ENCODE data around the gene OPALIN.
A peak's percentile ranks its signal among the peaks of the same experiment; 100 is the strongest.

OPALIN gene, protein sequence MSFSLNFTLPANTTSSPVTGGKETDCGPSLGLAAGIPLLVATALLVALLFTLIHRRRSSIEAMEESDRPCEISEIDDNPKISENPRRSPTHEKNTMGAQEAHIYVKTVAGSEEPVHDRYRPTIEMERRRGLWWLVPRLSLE

DNA sequence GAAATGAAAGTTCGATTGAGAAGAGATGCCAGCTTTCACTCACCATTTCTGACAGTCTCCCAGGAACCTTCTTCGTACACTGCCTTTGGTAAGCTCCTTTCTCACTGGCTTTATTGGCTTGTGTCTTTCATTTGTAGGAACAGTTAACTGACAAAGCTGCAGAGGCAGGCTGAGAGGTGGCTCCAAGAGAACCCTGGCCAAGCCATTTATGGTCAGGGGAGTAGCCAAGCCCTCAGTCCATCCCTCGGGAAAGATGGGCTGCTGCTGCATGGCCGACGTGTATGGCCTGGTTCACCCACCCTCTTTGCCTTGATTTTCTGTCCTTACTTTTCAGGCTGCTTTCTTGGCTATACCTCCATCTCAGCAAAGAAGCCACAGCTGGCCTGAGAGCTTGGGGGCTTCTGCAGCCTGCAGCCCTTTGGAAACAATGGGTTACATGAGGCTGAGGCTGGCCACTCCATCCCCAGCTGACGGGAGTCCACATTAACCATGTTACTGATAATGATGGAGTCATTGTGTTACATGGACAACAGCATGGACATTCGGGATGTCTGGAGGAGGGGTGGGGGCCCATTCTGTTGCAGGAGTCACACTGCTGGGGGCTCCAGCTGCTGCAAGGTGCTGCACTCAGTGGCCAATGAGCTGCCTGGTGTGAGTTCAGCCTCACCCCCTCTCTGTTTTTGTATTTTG lies at the start of gene OPALIN:
OPALIN (minus strand) TSS at position 152 of the 690 bp plus-strand sequence; CDS start at position 46, 106 bp downstream.
- no peak for DNase-seq (ENCODE audit: low read depth)

DNA sequence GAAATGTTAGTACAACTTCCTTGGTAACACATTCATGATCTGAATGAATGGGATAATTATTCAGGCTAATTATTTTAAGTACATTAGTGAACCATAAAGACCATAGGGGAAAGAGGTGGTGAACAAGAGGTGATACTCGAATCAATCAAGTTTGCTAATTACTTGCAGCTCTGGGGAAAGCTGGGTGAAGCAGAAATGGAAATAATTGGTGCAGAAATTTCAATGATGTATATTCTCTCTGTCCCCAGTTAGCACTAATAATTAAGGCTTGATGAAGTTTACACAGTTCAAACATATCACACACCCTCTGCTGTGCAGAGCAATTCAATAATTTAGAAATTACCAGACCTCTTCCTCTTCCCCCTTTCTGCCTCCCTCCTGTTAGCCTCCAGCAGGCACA lies 49.4 kb upstream of the OPALIN start:
- no peak for DNase-seq (ENCODE audit: low read depth)

DNA sequence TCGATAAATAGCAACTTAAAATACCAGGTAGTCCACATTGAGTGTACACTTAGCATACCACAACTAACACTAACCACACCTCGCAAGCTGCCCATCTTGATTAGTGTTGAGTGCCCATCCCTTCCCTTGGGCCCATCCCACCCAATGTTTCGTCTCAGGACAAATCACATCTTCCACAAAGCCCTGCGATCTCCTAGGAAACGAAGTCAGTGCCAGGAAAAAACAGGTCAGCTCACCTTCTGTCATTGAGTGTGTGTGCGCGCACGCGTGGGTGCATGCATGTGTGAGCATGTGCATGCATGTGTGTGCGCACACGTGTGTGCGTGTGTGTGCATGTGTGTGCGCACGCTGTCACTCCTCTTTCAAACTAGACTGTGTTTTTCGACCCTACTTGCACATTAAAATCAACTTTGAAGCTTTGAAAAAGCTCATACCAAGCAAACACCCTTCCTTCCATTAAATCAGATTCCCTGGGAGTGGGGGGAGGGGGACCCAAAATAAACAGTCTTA lies 48.8 kb upstream of the OPALIN start:
- no peak for DNase-seq (ENCODE audit: low read depth)

DNA sequence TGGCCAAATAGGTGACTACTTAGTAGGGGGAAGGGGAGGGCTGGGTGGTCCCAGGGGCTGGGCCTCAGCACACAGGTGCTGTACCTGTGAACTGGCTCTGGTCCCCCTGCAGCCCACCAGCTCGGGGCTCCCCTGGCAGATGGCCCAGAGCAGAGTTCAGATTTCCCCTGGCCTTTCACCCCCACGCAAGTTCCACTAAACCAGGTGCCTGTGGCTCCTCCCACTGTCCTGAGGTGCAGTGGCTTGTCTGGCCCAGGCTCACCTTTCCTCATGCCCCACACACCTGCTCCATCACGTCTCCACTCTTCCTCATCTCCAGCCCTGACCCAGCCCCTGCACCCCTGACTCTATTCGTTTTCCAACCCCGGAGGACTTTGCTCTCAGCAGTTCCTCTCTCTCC lies 47.3 kb upstream of the OPALIN start:
- DNase-seq (ENCODE audit: low read depth) = no peak

DNA sequence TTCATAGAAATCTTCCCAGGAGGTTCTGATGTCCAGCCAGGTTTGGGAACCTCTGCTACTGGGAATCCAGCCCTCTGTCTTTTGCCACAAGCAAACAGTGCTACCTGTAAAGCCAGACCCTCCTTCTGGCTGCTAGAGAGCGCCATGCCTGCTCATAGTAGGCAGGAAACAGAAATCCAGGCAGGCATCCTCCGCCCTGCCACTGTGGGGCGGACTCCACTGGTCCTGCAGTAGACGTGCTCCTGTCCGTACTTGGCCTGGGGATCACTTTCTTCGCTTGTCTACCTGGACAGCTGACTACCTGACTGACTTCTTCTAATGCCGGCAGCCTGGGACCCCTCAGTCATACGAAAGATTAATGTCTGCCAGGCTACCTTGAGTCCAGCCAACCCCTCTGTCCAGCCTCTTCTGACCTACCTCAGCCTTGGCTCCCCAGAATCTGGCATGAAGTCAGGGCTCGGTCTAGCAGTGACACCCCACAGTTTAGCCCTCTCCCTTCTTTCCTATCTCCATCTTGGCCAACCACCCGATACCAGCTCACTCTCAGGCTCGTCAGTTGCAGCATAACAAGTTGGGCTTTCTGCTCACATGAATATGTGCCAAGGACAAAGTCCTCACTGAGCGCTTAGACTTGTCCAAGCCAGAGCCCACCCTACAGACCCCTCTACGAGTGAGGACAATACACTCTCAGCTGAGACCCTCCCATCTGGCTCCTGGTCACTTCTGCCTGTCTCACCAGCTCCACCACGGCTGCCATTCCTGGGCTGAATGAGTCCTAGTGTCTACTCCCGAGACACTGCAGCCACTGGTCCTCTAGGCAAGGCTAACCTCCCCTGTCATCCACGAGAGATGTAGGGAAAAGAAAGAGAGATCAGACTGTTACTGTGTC lies 43.9 kb upstream of the OPALIN start:
- no peak for DNase-seq (ENCODE audit: low read depth)

DNA sequence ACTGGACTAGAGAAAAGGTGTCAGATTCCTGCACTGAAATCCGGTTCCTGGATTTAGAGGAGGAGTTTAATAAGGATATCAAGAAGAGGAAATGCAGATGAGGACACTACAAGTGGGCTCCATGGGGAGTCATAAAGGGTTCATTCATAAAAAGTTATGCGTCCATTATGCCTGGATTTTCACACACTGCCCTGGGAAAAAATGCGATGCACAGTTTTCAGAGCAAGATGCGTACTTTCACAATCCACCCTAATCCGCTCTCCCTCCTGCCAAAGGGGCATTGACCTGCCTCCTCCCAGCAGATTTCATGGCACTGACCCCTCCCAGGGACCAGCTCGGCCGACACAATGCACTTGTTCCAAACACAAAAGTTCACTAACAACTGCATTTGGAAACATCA lies 42.2 kb upstream of the OPALIN start:
- no peak for DNase-seq (ENCODE audit: low read depth)

DNA sequence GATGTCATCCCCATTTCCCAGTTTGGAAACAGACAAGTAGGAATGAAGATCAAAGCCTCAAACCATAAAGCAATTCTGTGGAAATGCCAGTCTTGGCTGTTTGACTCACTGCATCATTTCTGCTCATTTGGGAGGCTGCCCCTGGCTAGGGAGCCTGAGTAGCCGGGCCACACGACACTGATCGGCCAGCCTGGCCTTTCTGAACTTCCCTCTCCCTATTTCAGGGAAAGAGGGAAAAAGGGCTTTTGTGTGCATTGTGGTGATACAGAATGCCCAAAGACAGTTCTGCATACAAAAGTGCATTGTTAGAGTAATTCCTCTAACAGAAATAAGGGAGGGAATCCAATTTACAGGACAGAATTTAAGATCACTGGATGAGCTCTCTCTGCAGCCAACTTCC lies 41.7 kb upstream of the OPALIN start:
- no peak for DNase-seq (ENCODE audit: low read depth)

DNA sequence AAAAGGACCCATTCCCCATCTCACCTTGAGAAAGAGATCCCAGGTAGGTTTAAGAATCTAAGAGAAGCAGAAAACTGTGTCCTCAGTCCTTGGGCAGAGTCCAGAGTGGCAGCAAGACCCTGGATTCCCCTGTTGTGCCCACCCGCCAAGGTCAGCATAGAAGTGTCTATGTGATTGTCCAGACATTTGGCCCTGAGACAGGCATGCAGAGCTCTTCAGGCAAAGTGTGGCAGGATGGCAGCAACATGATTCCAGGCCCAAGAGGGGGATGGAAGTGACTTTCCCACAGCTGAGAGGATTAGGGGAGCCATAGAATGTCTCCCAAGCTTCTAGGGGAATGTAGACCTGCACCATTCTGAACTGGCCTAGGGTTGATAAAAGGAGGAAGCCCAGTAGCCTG lies 39.1 kb upstream of the OPALIN start:
- DNase-seq (ENCODE audit: low read depth) = no peak

DNA sequence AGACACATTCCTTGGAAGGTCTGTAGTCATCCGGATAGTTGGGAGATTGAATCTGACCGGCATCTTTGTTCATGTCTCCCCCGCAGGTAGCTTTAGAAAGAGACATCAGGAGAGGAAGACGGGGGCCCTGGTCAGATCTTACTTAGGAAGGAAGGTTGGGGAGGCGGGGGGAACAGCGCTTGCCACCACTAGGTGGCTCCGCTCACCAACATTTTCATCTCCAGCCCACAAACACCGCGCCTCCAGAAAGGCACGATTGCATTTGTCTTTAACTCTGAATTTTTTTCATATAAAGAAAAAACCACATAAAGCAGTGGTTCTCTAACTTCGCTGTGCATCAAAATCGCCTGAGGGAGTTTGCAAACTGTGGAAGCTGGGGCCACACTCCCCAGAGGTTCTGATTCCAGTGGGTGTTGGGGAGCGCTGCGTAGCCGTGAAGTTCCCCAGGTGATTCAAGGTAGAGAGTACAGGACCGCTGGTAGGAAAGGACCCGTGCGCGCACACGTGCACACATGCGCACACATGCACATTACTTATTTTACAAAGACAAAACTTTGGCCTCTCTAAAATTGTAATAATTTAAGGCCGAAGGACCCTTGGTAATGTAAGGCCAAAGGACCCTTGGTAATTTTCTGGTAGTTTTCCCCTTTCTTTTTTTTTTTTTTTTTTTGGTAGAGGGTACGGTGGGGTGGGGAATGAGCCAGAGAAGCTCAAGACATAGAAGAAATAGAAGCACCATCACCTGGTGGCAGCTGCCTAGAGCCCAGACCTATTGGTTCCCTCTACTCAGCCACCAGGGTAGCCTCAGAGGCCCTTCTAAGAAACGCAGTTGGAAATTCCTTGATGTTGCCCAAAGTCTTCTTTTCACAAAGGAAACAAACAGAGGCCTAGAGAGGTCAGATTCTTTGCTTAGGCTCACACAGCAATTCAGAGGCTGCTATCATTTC lies 37.4 kb upstream of the OPALIN start:
- DNase-seq (ENCODE audit: low read depth) = peak; percentile 34

DNA sequence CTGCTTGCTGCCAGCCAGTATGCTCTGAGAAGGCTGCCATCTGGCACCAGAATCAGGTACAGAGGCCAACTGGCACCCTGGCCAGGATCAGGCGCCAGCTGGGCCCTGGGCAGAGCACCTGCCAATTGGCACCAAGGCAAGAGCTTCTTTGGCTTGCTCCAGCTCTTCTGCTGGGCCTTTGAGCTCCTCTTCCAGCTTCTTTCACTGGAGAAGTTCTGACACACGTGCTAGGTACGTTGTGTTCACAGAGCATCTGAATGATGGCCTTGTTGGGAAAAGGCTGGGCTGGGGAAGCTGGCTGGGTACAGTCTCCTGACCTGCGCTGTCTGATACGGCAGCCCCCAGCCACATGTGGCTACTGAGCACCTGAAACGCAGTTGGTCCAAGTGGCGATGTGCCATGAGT lies 31.7 kb upstream of the OPALIN start:
- DNase-seq (ENCODE audit: low read depth) = no peak

DNA sequence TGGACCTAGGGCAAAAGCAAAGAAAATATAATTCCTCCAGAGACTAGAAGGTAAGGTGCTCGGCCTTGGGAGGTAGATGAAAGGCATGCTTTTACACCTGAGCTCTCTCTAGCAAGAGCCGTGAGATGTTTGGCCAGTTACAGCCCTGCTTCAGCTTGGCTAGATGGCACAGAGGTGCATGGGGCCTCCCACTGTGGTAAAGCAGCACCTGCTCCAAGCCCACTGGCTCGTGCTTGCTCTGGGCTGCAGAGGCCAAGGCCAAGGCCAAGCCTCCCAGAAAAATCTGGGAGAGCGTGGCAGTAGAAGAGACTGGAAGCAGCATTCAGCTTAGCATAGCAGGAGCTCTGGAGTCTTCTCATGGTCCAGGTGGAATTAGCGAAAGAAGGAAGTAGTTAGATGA lies 31.0 kb upstream of the OPALIN start:
- DNase-seq (ENCODE audit: low read depth) = no peak

DNA sequence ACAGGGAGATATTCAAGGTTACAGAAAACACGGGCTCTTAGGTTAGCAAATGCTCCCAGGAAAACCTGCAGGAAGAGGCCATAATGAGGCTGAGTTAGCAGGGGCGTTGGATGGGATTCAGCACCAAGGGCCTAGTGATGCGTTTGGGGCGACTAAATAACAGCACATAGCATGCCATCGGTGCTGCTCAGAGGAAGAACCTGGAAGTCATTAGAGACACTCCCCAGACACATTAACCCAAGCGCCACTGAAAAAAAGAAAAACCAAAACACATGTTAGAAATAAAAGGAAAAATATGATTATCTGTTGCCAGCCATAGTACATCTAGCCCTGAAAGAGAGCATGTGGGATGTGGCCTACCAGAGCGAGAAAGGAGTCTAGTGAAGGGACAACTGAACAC lies 28.8 kb upstream of the OPALIN start:
- no peak for DNase-seq (ENCODE audit: low read depth)

DNA sequence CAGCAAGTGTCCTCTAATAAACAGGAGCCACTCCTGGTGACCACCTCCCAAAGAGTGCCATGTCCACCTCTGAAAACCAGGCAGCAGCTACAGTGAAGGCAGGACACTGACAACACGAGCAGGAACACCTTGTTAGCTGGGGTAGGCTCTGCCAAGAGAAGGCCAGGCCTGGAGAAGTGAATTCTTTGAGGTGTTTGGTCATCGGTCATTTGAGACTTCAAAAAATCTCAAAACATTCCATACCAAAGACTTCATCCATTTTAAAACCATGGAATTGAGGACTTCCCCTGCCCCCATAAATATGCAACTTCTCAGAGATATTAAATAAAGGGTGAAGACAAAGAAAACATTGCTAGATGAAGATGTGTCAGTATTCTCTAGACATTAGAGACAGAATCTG lies 28.4 kb upstream of the OPALIN start:
- no peak for DNase-seq (ENCODE audit: low read depth)

DNA sequence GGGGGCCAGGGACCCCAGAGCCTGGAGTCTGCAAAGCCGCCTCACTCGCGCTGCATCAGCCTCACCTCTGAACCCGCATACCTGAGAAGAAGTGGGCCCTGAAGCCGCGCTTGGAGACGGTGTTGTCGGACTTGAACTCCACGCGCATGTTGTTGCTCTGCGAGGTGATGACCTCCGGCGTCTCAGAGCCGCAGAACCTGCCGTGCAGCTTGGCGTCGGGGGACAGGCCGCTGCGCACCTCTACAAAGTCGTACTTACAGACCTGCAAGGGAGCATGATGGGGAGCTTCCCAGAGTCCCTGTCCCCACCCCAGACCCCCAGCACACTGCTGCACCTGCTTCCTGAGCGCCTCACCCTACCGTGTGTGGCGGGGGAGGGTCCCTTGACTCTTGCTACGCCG lies 25.7 kb upstream of the OPALIN start:
- no peak for DNase-seq (ENCODE audit: low read depth)

DNA sequence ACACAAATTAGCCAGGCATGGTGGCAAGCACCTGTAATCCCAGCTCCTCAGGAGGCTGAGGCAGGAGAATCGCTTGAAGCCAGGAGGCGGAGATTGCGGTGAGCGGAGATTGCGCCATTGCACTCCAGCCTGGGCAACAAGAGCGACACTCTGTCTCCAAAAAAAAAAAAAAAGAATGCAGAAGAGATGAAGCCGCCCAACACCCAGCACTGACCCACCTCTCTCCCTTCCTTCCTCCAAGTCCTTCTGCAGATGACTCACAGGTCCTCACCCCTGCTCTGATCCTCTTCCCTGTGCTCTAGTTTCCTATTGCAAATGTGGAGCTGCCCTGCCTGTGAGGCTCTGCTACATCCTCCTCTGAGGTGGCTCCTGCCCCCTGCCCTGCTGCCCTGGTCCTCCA lies 22.0 kb upstream of the OPALIN start:
- no peak for DNase-seq (ENCODE audit: low read depth)

DNA sequence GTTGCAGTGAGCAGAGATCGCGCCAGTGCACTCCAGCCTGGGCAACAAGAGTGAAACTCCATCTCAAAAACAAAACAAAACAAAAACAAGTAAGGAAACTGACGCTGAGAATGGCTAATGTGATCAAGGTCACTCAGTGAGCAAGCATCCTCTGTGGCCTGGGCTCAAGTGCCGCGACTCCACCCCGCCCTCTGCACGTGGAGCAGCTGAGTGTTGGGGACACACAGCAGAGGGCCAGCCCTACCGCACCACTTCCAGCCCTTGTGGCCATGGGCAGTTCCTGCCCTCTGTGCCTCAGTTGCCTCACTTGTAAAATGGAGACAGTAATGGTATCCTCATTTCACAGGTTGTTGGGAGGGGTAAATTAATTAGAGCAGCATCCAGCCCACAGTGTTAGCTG lies 21.0 kb upstream of the OPALIN start:
- DNase-seq (ENCODE audit: low read depth) = no peak

DNA sequence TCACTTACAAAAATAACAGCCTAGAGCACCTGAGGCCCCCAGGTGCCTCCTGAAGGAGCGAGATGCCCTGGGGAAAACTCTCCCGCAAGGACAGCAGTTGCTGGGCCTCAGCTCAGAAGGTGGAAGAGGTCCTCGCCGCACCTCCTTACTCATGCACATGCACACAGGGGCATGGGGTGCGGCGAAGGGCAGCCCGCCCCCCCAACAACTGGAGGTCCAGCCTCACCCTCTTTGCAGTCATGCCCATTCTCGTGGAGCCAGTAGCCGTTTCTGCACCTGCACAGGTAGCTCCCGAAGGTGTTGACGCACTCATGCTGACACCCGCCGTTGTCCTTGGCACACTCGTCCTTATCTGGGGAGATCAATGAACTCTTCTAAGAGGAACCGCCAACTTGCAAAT lies 19.9 kb upstream of the OPALIN start:
- DNase-seq (ENCODE audit: low read depth) = no peak

DNA sequence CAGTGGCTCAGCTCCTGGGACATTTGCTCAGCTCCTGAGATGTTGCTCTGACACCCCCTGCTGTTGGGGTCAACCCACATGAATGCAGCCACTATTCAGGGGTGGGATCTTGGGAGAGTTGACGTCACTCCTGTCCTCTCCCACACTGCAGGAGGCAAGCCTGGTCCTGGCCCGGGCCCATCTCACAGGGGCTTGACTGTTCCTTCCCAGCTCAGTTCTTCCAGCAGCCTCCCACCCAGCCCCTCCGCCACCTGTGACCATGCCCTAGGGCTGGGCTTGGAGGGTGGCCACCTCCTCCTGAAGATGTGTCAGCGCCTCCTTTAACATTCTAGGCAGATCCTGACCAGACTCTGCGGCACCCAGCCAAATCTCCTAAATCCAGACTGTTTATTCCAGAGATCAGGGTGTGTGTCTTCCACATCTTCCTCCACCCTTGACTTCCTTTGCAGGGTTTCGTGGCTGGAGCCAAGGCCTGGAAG lies 19.1 kb upstream of the OPALIN start:
- DNase-seq (ENCODE audit: low read depth) = no peak

DNA sequence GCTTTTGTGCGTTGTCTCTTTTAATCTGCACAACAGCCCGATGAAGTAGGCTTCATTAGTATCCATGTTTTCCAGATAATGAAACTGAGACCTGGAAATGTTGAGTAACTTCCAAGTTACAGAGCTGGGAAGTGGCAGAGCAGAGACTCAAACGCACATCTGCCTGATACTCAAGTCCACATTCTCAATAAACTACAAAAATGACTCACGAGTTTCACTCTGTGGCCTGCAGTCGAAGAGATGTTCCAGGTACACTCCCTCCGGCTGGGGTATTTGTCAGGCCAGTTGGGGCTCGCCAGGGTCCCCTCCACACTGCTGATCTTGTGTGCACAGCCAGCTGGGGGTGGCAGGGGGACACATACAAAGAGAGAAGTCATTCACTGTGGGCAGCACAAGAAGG lies 17.7 kb upstream of the OPALIN start:
- no peak for DNase-seq (ENCODE audit: low read depth)

DNA sequence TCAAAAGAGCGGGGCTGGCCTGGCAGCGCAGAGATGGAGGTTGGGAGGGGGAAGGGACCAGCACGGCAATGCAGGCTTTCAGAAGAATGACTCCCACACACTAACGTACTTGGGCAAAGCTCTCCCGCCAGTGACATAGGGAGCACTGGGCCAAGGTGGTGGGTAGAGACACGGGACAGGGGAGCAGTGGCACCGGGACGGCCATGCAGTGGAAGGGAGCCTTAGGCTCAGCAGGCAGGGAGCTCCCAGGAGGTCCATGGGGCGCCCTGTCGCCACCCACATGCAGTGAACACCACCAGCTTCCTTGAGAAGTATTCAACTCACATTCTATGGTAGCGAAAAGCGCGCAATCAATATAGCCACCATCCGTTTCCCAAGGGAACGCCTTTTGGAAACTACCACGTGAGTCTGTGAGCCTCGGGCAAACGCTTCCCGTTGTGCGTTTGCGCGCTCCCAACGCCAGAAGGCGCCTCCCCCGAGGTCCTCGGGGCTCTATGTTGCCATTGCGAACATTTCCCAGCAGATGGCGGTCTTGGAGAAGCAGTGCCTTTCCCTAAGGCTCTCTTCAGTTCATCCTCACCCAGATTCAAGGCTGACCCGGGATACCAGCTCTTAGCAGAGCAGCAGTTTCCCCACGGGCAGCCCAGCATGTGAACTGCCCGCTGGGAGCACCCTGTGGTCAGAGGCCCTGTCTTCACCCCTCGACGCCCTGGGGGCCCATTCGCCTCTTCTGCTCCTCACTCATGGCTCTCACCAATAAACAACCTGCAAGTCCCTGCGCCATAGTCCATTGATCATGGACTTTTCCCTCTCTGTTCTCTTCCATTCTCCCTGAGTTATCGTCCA lies 16.4 kb upstream of the OPALIN start:
- peak; percentile 51 for DNase-seq (ENCODE audit: low read depth)

DNA sequence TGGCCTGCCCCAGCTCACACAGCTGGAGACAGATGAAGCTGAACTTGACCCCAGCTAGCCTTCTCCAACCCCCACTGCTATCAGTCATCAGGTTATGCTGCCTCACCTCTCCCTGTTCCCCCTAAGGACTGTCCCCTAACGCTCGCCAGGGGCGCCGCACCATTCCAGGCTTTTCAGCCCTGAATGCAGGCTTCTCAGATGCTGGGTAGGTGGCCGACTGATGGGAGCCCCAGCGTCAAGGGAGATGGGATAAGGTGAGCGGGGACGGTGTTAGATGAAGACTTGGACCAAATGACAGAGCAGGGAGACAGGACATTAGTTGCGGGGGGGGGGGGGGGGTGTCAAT lies 15.8 kb upstream of the OPALIN start:
- DNase-seq (ENCODE audit: low read depth) = no peak

Measured in activated T-cell treated with anti-CD3 and anti-CD28 coated beads for 1 hour (primary cell).